Tibial nerve (tissue), 4 donors: ENCODE results near the gene SMO.
"Not testable (repeated sequence)": the region's sequence is repeated elsewhere in the genome, so short reads cannot be mapped to it uniquely, and the experiment has no call there.

Source experiments
- CTCF ChIP-seq, 5 experiments: fragments of 200-600 bp in 3 of 5; fragments of 450-650 bp in 2 of 5; sonication (generic) in 3 of 5; IDR thresholded peaks; one replicate each; pipeline ENCODE4 v1.5.1; 2016 to 2019; ENCODE audit warnings: antibody characterized with exemption in 5 of 5, mild to moderate bottlenecking in 3 of 5, moderate library complexity in 2 of 5
- EP300 ChIP-seq, 2 donors: sonication (generic); formaldehyde crosslinking; IDR thresholded peaks; one replicate each; pipeline ENCODE4 v1.6.1; 2017; ENCODE audit warnings: antibody characterized with exemption in 2 of 2, mild to moderate bottlenecking in 1 of 2
- POLR2A ChIP-seq, 2 donors: fragments of 450-650 bp; IDR thresholded peaks; one replicate each; pipeline ENCODE4 v1.6.1; 2017; ENCODE audit warnings: antibody characterized with exemption in 2 of 2, mild to moderate bottlenecking in 2 of 2, moderate library complexity in 2 of 2

- not testable (repeated sequence) for TF ChIP-seq CTCF, EP300, POLR2A (IDR thresholded peaks at IDR 0.05)
These were observed 14.6 kb upstream of the SMO start for GRCh38 chr7:129173861-129174260.
